ENCODE measurements around the gene ABTB2. TPM values are rescaled to one million over a fixed set of nuclear protein-coding genes. Genes with fewer than 3 reads are reported as not detected.
"Not testable (repeated sequence)": the region's sequence is repeated elsewhere in the genome, so short reads cannot be mapped to it uniquely, and the experiment has no call there.

Gene ABTB2
- total and polyA plus RNA-seq, 2 of the 8 experiments (the other 6 are each of a cell fraction or from before 2014, with no cell fraction given) = 7.7 to 10.2 TPM

- H3K9ac ChIP-seq (replicated peaks in 1 of 4; ENCODE audit: extremely low read depth in 1 of 4, low read depth in 3 of 4, low read length in 3 of 4); H3K4me3 ChIP-seq (ENCODE audit: extremely low read depth in 1 of 4, insufficient read depth in 2 of 4, low read depth in 3 of 4, low read length in 4 of 4); H3K18ac ChIP-seq (ENCODE audit: extremely low read depth, low read length); H2BK20ac ChIP-seq (ENCODE audit: low read length); H3K36me3 ChIP-seq (ENCODE audit: control insufficient read depth in 2 of 4, insufficient read depth in 4 of 4, low read length in 3 of 4); FAIRE-seq; H3K9me3 ChIP-seq (ENCODE audit: insufficient read depth in 2 of 2, low read depth in 1 of 2, low read length in 1 of 2); H2BK12ac ChIP-seq (ENCODE audit: low read depth, low read length); H2BK15ac ChIP-seq (ENCODE audit: low read length); H2BK120ac ChIP-seq (replicated peaks; ENCODE audit: low read depth, low read length); H4K20me1 ChIP-seq (replicated peaks in 1 of 2; ENCODE audit: control insufficient read depth in 1 of 2, insufficient read depth in 2 of 2, low read length in 2 of 2); H4K5ac ChIP-seq (ENCODE audit: insufficient read length, low read depth, low read length); DNase-seq (ENCODE audit: low read depth in 1 of 2, low spot score in 2 of 2); H3K23me2 ChIP-seq (ENCODE audit: low read depth, low read length); H3K4ac ChIP-seq (replicated peaks; ENCODE audit: insufficient read length, low read depth, low read length); H3K27ac ChIP-seq (ENCODE audit: low read depth, low read length); H2BK5ac ChIP-seq (ENCODE audit: low read depth, low read length); H3K56ac ChIP-seq (replicated peaks; ENCODE audit: insufficient read length, low read depth, low read length); H3K27me3 ChIP-seq (replicated peaks in 1 of 4; ENCODE audit: control insufficient read depth in 3 of 4, extremely low read depth in 1 of 4, insufficient read depth in 3 of 4, low read length in 3 of 4); H3K79me1 ChIP-seq (ENCODE audit: low read depth, low read length); H4K8ac ChIP-seq (ENCODE audit: extremely low read depth, insufficient read depth, low read length); H4K91ac ChIP-seq (replicated peaks; ENCODE audit: insufficient read length, low read length); H3K23ac ChIP-seq (ENCODE audit: insufficient read length); H3K14ac ChIP-seq (ENCODE audit: insufficient read length); H3K4me2 ChIP-seq (ENCODE audit: insufficient read depth in 1 of 2, low read depth in 2 of 2, low read length in 2 of 2); H2AK5ac ChIP-seq (ENCODE audit: low read depth, low read length); H2AFZ ChIP-seq (ENCODE audit: low read length); H3K79me2 ChIP-seq (ENCODE audit: control insufficient read depth in 1 of 2, insufficient read depth in 2 of 2, low read length in 2 of 2); POLR2A ChIA-PET (ENCODE audit: partially characterized antibody): not testable (repeated sequence)
- CTCF ChIA-PET (ENCODE audit: partially characterized antibody) = interaction anchor here (0.7 to 2.1 kb wide), 2 partner anchors 8 to 25 kb away, joined by 3 to 8 read pairs; no protein-coding TSS in a partner anchor
- H3K4me1 ChIP-seq (replicated peaks in 1 of 4; ENCODE audit: control insufficient read depth in 3 of 4, insufficient read depth in 4 of 4, low read length in 3 of 4) = peaks cover 2 to 14% (median 9%) of the 10 kb centered on the region in 4 experiments; a peak in 6 of 7 replicates
- WGBS, 2 experiments (ENCODE audit: extremely low coverage in 1 of 2, insufficient coverage in 1 of 2, insufficient read length in 1 of 2, insufficient replicate concordance in 2 of 2, low coverage in 1 of 2, low lambda C conversion rate in 2 of 2, missing lambda C conversion rate in 1 of 2) = 66% methylated on average over 2 of the region's 2 CpGs; no CpG with 5 or more reads in 1 of the 2 experiments
Measured at GRCh38 chr11:34218756-34219155, 139.1 kb downstream of the ABTB2 start.
